Transverse colon (tissue), 3 donors: ENCODE measurements around the gene GPBAR1.

ENCODE experiments used
- CTCF ChIP-seq, 5 experiments: fragments of 200-600 bp in 3 of 5; fragments of 450-650 bp in 2 of 5; sonication (generic) in 3 of 5; IDR thresholded peaks; 1 replicate in 2 of 5; 2 replicates in 3 of 5; pipeline ENCODE4 v1.5.1; 2016 to 2017; ENCODE audit warnings: antibody characterized with exemption in 5 of 5, inconsistent platforms in 3 of 5, mild to moderate bottlenecking in 2 of 5, moderate library complexity in 1 of 5
- EP300 ChIP-seq: sonication (generic); formaldehyde crosslinking; IDR thresholded peaks from one replicate; pipeline ENCODE4 v1.6.1; 2017; ENCODE audit warnings: antibody characterized with exemption, low read depth
- POLR2A ChIP-seq: fragments of 450-650 bp; IDR thresholded peaks from one replicate; pipeline ENCODE4 v1.6.1; 2016; ENCODE audit warnings: antibody characterized with exemption, mild to moderate bottlenecking, moderate library complexity

DNA sequence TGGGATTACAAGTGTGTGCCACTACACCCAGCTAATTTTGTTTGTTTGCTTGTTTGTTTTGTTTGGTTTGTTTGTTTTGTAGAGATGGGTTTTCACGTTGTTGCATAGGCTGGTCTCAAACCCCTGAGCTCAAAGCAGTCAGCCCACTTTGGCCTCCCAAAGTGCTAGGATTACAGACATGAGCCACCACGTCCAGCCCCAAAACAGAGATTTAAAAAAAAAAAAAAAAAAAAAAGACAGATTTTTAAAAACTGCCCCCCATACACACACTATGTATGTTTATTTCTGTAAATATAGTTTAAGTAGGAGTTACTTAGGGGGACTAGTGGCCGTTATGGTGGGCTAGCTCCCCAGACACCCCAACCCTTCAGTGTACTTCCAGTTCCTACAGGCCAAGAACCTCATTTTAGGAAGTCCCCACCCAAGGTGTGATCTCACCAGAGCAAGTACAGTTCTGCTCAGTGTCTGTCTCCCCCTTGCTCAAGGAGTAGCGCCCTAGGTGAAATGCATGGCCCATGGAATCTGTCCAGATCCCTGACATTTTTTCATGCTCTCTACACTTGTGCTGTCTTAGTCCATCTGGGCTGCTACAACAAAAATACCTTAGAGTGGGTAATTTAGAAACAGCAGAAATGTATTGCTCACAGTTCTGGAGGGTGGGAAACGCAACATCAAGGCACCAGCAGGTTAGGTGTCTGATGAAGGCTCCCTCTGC, 33.1 kb downstream of the GPBAR1 start:
- TF ChIP-seq EP300 (no peak), POLR2A (no peak), CTCF (IDR thresholded peaks at IDR 0.05) (no peak)
